ENCODE results near the gene XRN2.

DNA sequence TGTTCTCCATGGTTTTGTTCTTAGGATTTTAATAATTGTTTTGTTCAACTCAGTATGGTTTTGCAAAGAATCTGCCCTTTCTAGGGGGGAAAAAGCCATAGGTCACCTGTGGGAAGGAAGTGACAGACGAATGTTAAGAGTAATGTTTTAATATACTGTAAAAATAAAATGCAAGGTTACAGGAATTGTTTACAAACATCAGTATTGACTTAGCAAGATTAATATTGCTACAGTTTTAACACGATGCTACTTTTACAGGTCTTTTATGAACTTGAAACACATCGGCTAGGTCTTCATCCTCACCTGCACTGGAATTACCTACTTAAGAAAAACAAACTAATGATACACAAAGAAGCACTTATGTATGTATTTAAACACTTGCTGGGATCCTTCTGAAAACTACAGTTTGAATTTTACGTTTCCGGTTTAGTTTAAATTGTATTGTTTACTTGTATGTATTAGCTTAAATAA, 95.9 kb downstream of the XRN2 start:
- TF ChIP-seq CTCF (IDR thresholded peaks at IDR 0.05; ENCODE audit: low read depth, low read length) (no peak), POLR2A (IDR thresholded peaks at IDR 0.05; ENCODE audit: extremely low read depth, insufficient read length) (no peak)

Data from NB4 (cell line).